HG03520 (cell line): ENCODE results near the gene DDX1.

ENCODE experiments used
- ATAC-seq: cut with Tn5 transposase; IDR thresholded peaks from one replicate; pipeline ENCODE4 v1.9.1; 2021; ENCODE audit warnings: mild to moderate bottlenecking, moderate library complexity; ENCODE audit not compliant: unreplicated experiment

Gene DDX1

GRCh38 chr2:15642815-15643500 is 51.3 kb downstream of the DDX1 start:
- ATAC-seq, result no peak

- no peak for ATAC-seq
Measured at GRCh38 chr2:15643791-15644585, 52.3 kb downstream of the DDX1 start.

- ATAC-seq, result no peak
Measured at GRCh38 chr2:15645300-15645699, 53.6 kb downstream of the DDX1 start.

GRCh38 chr2:15645720-15646385 is 54.2 kb downstream of the DDX1 start:
- ATAC-seq, result no peak

- no peak for ATAC-seq
Measured at GRCh38 chr2:15646661-15647060, 55.0 kb downstream of the DDX1 start.

- no peak for ATAC-seq
Measured at GRCh38 chr2:15647622-15648590, 56.2 kb downstream of the DDX1 start.

- no peak for ATAC-seq
Measured at GRCh38 chr2:15648593-15649525, 57.2 kb downstream of the DDX1 start.

- no peak for ATAC-seq
Measured at GRCh38 chr2:15649561-15650255, 58.0 kb downstream of the DDX1 start.

- ATAC-seq, result no peak
Measured at GRCh38 chr2:15650616-15651366, 59.1 kb downstream of the DDX1 start.

GRCh38 chr2:15651367-15651727 is 59.7 kb downstream of the DDX1 start:
- no peak for ATAC-seq

- no peak for ATAC-seq
Measured at GRCh38 chr2:15652252-15652651, 60.6 kb downstream of the DDX1 start.

GRCh38 chr2:15652801-15653200 is 61.1 kb downstream of the DDX1 start:
- no peak for ATAC-seq

GRCh38 chr2:15653806-15654726 is 62.4 kb downstream of the DDX1 start:
- no peak for ATAC-seq

- no peak for ATAC-seq
Measured at GRCh38 chr2:15654727-15655073, 63.0 kb downstream of the DDX1 start.

GRCh38 chr2:15655123-15655887 is 63.6 kb downstream of the DDX1 start:
- ATAC-seq, result no peak

GRCh38 chr2:15656090-15656489 is 64.4 kb downstream of the DDX1 start:
- ATAC-seq, result no peak

- no peak for ATAC-seq
Measured at GRCh38 chr2:15657759-15658158, 66.1 kb downstream of the DDX1 start.
